Stimulated activated CD4-positive, alpha-beta T cell treated with anti-CD3 and anti-CD28 coated beads, TNF-alpha, amount 100 ng/mL, for 24 hours (primary cell): Measurements from ENCODE around the gene GP5.

ENCODE experiments used
- DNase-seq, 3 experiments: peaks; one replicate each; pipeline ENCODE4 v3.0.0-alpha.2; 2020; ENCODE audit warnings: low read depth in 3 of 3

Gene GP5

GRCh38 chr3:194399166-194399565 lies at the start of gene GP5:
GP5 (minus strand) TSS chr3:194399266; CDS start chr3:194398282, 984 bp downstream.
- no peak for DNase-seq

- DNase-seq, result no peak
Observed at GRCh38 chr3:194447657-194448056, 48.6 kb upstream of the GP5 start.

DNA sequence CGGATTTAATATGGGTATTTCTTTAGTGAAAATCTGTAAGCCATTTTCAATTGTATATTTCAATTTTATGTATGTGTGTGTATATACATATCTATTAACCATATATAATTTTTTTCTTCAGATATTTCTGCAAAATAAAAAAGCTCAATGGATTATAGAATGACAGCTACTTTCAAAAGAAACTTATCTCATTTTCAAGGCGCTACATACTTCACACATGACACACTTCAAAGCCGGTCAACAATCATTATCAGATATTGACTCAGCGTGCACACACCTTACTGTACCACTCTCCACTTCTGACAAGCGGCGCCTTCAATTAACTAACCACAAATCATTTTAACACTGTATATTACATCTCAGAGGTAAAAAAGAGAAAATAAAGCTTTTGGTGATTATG lies 48.1 kb upstream of the GP5 start:
- no peak for DNase-seq

GRCh38 chr3:194446754-194447153 lies 47.7 kb upstream of the GP5 start:
- DNase-seq, result no peak

- no peak for DNase-seq
Observed at GRCh38 chr3:194446172-194446571, 47.1 kb upstream of the GP5 start.

DNA sequence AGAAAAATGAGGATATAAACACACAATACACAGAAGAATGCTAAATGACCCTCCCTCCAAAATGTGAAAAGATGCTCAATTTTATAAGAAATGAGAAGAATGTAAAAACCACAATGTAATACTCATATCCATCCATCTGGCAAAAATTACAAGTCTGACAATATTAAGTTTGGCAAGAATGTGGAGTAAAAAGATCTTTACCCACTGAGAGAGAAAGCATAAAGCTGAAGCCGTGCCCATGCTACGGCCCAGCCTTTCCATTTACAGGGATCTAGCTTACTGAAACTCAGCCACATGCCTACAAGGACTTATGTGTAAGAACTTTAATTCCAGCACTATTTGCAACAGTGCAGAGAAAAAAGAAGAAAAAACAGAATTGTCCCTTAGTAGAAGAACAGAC lies 44.8 kb upstream of the GP5 start:
- DNase-seq, result no peak

GRCh38 chr3:194440756-194441155 lies 41.7 kb upstream of the GP5 start:
- no peak for DNase-seq

- no peak for DNase-seq
Observed at GRCh38 chr3:194439881-194440550, 41.0 kb upstream of the GP5 start.

- no peak for DNase-seq
Observed at GRCh38 chr3:194434503-194434902, 35.4 kb upstream of the GP5 start.

DNA sequence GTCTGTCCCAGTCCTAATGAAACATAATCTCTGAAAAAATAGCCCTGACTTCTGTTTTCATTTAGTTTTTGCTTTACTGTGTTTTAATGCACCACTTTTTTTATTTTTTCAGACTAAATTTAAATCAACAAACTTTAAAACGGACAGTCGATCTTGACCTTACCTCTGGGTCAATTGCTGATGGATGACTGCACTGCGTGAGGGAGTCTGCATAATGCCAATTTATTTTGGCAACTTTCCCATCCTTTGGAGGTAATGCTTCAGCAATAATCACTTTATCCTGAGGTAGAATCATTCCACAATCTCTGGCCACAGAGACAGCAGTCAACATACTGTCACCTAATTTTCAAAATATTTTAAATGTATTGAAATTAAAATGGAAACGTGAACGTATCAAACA lies 32.5 kb upstream of the GP5 start:
- no peak for DNase-seq

GRCh38 chr3:194425399-194425798 lies 26.3 kb upstream of the GP5 start:
- DNase-seq, result no peak

DNA sequence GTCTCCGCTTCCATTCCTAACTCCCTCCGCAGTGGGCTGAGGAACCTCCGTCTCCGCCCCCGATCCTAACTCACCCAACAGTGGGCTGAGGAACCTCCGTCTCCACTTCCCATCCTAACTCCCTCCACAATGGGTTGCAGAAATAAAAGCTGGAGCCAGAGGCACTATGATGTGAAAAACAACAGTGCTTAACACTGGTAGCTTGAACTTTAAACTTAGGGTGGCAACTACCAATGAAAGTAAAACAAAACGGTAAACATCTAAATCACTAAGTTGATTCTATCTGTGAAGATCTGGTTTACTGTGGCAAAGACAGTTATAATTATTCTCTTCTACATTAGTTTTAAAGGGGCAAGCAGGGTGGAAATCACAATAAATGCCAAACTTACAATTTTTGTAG lies 25.9 kb upstream of the GP5 start:
- no peak for DNase-seq

DNA sequence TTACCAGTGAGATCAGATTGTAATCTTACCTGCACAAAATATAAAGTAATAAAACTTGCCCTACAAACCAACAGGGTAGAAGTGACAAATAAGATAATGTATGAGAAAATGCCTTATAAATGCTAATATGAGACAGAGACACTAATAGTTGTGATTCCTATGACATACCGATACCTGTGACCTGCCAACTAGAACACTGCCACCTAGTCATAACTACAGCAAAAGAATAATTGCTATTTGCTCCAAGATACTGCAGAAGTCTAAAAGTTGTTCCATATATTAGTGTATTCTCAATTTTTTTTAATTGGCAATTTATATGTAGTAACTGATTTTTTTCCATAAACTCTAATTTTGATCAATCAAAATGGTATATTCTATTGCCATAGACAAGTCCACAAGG lies 25.3 kb upstream of the GP5 start:
- no peak for DNase-seq

GRCh38 chr3:194423317-194423716 lies 24.3 kb upstream of the GP5 start:
- DNase-seq, result no peak

GRCh38 chr3:194422188-194422587 lies 23.1 kb upstream of the GP5 start:
- DNase-seq, result no peak

DNA sequence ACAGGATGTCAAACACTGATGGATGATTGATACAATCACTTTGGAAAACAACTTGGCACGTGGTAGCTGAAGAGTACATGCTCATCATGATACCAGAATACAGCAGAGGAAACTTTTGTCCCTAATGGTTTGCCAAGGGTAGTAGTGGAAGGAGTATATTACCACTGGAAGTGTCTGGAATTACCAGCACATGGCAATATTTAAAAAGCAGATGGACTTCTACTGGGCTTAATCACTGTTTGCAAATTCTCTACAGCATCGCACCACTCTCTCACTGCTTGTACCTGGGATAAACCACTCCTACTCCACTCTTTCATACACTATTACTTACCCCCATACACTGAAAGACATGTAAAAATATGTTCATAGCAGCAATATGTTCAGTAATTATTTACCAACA lies 19.6 kb upstream of the GP5 start:
- no peak for DNase-seq

GRCh38 chr3:194407423-194407822 lies 8.4 kb upstream of the GP5 start:
- no peak for DNase-seq

DNA sequence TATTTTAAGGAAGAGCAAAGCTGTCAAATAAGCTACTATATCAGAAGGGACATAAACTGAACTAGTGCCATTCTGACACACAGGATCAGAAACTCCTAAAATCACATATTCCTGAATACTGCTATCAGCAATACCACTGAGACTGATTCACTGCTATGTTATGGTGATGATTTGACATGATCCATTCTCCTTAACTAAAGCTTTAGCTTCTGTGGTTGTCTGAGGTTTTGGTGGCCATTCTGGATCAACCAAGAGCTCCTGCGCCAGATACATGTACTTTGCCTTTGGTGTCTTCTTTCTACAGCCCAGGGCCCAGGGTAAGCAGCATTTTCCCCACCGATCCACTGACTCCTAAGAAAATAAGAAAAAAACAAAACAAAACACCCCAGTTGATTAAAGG lies 6.7 kb upstream of the GP5 start:
- no peak for DNase-seq

DNA sequence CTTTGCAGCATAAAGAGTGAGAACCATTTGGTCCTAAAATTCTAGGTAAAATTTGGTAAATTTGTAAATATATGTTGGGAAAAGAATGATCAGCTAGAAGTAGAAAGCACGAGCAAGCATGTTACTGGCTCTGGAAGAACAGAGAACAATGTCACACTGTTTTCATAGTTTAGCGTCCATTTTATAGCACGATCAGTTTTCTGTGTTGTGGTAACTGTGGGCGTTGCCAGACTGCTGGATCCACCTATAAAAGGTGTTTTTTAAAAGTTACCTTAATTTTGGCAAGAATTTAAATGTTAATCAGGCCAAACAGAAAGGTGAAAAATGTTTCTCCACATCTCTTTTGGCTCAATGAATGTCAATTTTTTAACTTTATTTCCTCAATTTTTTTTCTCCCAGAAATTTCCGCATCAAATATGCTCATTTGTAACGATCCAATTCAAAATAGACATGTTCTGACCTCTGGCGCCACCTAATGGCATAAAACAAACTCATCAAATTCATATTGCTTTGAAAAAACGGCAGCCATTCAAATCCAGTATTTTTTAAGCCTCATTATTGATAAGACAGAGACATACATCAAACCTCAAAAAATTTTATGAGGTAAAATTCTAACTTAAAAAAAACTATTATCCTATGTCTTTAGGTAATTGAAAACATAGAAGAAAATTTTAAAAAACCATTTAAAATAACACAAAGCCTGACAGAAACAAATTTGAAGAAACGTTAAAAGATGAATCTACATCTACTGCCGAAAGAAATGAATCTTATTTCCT lies 5.5 kb upstream of the GP5 start:
- DNase-seq, result peak in 1 of 3 experiments; percentile 34

- DNase-seq, result no peak
Observed at GRCh38 chr3:194401868-194402329, 2.8 kb upstream of the GP5 start.

DNA sequence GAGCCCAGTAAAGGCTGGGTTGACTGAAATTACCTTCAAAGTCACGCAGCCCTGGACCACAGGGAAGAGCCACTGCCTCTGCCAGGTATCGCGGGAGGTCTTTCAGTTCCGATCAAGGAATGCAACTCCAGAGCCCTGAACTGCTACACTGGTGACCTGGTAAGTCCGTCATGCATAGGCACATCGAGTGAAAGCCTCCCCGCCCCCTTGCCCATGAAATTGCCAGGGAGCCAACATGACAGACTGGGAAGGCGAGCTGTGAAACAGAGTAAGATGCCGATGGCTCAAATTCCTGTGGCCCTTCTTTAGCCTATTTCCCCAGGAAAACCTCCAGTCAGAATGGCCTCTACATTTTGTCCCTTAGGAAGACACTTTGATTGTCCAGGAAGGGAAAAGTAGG lies 2.3 kb upstream of the GP5 start:
- no peak for DNase-seq

- DNase-seq, result no peak
Observed at GRCh38 chr3:194399874-194400411, 877 bp upstream of the GP5 start.

DNA sequence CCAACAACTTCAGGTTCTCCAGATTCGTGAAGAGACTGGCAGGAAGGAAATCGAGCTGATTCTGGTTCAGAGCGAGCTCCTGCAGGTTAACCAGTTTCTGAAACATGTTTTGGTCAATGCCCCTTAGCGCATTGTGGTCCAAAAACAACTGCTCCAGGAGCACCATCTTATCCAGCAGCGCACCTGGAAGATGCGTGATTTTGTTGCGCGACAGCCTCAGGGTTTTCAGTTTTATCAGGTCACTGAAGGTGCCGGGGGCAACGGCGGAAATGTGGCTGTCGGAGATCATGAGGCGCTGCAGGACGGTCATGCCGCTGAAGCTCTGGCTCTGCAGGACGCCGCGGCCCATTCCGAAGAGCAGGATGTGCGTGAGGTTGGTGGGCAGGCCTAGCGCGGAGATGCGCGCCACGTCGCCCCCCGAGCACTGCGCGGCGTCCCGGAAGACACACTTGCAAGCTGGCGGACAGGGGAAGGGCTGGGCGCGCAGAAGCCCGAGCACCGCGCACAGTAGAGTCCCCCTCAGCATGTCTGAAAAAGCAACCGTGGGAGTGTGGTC lies 1.2 kb downstream of the GP5 start:
- DNase-seq, result no peak
